GM19025 (cell line): Measurements from ENCODE around the gene MAPK11.

Experiments
- ATAC-seq: cut with Tn5 transposase; IDR thresholded peaks from one replicate; pipeline ENCODE4 v1.9.1; 2021; ENCODE audit warnings: mild to moderate bottlenecking, low read depth, moderate library complexity; ENCODE audit not compliant: unreplicated experiment

The MAPK11 gene

DNA sequence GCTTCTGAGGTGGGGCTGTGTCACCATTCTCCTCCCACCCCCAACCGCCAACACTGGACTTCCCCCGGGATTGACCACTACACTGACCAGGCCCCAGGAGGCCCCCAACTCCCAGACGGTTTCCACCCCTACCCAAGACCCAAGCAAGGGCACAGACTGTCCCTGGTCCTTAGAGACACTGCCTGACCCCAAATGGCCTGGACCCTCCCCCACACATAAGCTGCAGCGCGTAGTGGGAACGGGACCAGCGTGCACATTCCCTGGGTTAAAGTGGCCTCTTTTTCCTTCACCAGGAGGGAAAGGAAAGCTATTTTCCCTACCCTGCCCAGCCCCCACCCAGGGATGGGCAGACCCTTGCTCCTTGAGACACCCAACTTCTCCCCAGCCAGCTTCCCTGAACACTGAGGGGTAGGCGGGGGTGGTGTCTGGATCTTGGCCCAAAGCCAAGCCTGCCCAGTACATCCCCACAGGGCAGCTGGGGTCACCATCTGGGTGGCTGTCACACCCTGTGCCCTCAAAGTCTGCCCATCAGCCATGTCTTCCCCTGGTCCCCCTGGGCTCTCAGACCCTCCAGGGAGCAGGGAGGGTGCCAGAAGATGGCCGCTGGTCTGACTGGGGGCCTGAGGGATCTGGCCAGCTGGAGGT lies 7.1 kb downstream of the MAPK11 start:
- ATAC-seq = no peak

DNA sequence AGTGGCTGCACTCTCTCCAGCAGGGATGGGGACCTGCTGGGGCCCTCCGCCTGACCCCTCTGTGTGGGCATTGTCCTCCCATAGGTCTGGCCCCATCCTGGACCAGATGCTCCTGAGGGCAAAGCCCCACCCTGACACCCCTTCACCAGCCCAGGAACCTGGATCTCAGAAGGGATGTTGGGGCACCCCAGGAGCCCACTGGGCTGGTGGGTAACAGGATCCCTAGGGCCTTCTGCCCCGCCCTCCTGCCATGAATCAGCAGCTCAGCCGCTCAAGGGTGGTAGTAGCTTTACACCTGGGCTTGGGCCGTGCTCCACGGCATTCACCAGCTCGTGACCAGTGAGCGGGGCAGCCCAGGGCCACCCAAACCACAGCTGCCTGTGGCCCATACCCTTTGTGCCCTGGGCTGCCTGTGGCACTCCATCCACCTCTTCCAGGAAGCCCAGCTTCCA lies 7.7 kb downstream of the MAPK11 start:
- no peak for ATAC-seq

GRCh38 chr22:50261615-50262459 lies 8.3 kb downstream of the MAPK11 start, which contains the start of gene MAPK12:
MAPK12 (minus strand) TSS chr22:50261683; CDS start chr22:50261509, 174 bp downstream.
- ATAC-seq = peak; percentile 54

- ATAC-seq = peak; percentile 23
Measured at GRCh38 chr22:50260801-50261614, 9.2 kb downstream of the MAPK11 start.

- ATAC-seq = no peak
Measured at GRCh38 chr22:50260434-50260800, 9.8 kb downstream of the MAPK11 start.

- no peak for ATAC-seq
Measured at GRCh38 chr22:50259302-50259701, 10.9 kb downstream of the MAPK11 start.

DNA sequence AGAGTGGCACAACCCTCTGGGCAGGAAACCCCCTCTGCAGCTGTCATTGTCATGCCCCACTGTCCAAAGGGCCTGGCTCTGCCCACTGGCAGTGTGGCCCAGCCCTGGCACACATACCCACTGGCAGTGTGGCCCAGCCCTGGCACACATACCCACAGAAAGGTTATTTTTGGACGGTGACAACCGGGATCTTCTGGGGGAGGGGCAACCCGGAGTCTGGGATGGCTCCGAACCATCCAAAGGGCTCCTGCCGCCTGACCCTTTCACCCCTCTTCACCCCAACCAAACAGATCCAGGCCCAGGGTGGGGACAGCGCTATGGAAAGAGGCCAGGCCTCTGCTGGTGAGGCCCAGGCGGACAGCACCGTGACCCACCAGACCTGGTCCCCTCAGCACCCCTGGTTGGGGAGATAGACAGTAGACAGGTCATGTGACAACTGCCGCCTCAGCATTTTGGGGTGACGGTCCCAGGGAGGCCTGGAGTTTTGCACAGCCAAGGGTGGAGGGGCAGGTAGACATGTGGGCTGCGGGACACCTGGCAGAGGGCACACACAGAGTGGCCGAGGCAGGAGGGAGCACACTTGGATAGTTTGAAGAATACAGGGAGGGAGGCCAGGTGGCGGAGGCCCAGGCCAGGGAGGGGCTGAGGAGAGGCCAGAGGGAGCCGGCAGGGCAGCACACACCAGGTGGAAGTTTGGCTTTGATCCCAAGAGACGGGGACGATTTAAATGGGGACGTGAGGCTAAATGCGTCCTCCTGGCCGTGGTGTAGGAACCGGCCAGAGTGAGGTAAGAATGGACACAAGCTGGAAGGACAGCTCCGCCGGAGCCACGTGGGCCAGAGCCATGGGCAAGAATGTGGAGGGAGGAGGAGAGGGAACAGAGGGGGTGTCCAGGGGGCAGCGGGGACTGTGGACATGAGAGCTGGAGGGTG lies 11.6 kb downstream of the MAPK11 start:
- no peak for ATAC-seq

- no peak for ATAC-seq
Measured at GRCh38 chr22:50257451-50258360, 12.5 kb downstream of the MAPK11 start.

GRCh38 chr22:50257041-50257440 lies 13.1 kb downstream of the MAPK11 start:
- ATAC-seq = no peak

- no peak for ATAC-seq
Measured at GRCh38 chr22:50256258-50256862, 13.8 kb downstream of the MAPK11 start.

DNA sequence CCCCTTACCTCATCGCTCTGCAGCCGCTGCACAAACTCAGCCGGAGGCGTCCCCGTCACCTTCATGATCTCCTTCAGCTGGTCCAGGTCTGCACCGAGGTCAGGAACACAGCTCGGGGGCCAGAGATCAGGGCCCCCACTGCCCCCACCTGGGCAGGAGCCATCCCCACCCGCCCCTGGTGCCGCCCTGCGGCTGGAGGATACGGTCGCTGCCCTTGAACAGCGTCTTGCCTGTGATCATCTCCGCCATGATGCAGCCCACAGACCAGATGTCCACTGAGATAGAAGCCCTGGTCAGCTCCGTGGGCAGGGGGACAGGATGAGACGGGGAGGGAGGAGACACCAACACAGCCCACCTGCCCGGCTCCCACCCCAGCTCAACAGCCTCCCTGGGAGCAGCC lies 14.6 kb downstream of the MAPK11 start:
- ATAC-seq = no peak

GRCh38 chr22:50255099-50255498 lies 15.1 kb downstream of the MAPK11 start:
- ATAC-seq = no peak

DNA sequence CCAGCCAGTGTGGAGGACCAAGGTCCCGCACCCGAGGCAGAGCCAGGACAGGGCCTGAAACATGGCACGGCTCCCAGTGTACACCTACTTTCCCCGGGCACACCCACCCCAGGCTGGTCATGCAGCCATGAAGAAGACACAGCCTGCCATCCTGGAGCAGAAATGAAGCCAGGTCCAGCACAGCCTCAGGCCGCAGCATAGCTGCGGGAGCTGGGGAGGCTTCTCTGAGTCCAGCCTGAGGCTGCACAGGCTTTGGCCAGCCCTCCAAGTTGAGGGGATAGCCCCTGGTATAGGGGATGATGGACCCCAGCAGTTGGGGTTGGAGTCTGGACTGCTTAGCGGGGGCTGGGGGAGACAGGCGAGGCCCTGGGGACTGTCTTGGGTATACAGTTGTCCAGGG lies 16.2 kb downstream of the MAPK11 start:
- ATAC-seq = no peak

DNA sequence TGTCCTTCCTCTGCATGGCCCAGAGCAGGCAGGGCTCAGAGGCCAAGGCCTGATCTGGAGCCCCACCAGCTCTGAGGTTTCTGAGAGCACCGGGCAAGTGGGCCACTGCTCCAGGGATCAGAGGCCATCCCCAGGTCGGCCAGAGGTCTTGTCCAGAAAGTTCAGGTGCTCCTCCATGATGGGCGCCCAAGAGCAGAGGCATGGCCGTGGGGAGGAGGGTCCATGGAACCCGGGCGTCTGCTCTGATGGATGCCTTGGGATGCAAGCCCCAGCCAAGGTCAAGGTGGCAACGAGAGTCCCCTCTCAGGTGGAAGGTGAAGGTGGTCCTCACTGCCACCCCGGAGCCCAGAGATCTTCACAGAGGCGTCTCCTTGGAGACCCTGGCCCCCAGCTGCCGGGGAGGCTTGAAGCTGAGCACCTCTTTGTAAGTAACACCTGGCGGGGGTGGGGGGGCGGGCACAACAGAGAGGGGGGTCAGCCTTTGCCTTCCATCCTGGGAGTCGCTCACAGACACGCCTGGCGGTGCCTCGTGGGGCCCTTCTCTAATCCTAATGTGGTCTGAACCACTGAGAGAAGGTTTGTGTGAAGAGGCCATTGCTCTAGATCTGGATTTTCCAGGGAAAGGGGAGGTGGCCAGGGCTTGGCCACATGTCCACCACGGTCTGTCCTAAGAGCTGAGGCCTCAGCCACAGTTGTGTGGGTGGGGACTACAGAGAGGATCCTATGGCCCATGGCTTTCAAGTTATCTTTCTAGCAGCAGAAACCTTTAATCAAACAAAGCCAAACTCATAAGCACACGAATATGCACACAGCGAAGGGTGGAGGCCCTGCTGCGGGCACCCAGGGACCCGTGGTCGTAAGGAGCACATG lies 16.9 kb downstream of the MAPK11 start:
- ATAC-seq = no peak

DNA sequence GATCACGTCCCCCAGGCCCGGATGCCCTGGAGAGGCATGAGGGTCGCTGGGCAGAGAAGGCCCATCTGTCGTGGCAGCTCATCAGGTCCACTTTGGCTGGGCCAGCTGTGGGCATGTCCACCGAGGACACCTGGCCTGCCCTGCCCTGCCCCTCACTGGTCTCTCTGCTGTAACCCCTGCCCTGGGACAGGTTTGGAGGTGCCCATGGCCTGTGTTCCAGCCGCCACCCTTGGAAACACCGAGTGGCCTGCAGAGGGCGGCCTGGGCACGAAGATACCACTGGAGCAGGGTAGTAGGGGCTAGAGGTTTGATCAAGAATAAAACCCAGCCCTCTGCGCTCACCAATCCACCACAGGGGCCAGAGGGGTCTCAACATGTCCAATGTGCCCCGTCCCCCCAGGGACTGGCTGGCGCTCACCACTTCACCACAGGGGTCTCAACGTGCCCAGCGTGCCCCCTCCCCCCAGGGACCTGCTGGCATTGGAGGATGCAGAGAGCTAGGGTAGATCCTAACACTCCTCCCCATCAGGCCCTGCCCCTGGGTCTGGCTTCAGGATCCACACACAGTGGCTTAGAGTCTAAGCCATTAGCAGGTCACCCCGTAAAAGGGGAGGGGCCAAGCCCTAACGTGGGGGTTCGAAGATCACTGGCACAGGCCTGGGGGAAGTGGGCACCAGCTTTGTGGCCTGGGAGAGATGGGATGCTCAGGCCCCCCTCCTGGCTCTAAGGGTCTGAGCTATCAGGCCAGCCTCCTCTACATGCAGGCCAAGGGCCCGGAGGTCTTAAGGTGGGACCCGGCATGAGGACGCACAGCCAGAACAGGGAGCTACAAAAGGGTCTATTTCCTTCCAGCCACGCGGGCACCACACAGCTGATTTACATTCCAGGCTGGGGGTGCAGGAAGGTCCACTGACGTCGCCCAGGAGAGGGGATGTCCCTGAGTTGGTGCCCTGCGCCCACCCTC lies 17.8 kb downstream of the MAPK11 start:
- no peak for ATAC-seq

GRCh38 chr22:50251477-50252081 lies 18.6 kb downstream of the MAPK11 start:
- no peak for ATAC-seq
